Mononuclear cell (primary cell): Measurements from ENCODE around the gene PRTFDC1. TPM values are rescaled to one million over a fixed set of nuclear protein-coding genes. Genes with fewer than 3 reads are reported as not detected.

Experiments used
- H3K27me3 ChIP-seq: 2 replicates; pipeline ENCODE4 v1.6.0; 2011; ENCODE audit warnings: low read length, control low read depth; ENCODE audit not compliant: insufficient read depth
- H3K4me1 ChIP-seq: 2 replicates; pipeline ENCODE4 v1.5.1; 2011; ENCODE audit warnings: mild to moderate bottlenecking, low read length, control low read depth; ENCODE audit not compliant: insufficient read depth
- H3K4me3 ChIP-seq: 2 replicates; pipeline ENCODE4 v1.5.1; 2011; ENCODE audit warnings: mild to moderate bottlenecking, low read length, moderate library complexity
- H3K9me3 ChIP-seq: 2 replicates; pipeline ENCODE4 v1.5.1; 2011; ENCODE audit warnings: low read depth, mild to moderate bottlenecking, control low read depth, low read length
- total RNA-seq: library from RNA; depleted of rRNA; stranded (reverse); fragments of >200 nt; gene quantifications from one replicate; pipeline ENCODE4 v1.2.3, GENCODE V29; 2012

Gene PRTFDC1
- 3.0 TPM for total RNA-seq

GRCh38 chr10:24952143-24952706 lies at the start of gene PRTFDC1:
TSS of gene PRTFDC1 (minus strand) at chr10:24952606. CDS start at chr10:24952575, 31 bp downstream.
- H3K9me3 ChIP-seq = no peaks in the 10 kb centered on the region
- H3K27me3 ChIP-seq = no peaks in the 10 kb centered on the region
- peaks cover 14% of the 10 kb centered on the region for H3K4me1 ChIP-seq
- H3K4me3 ChIP-seq = peak within 1 kb of the TSS; percentile 41

- Histone ChIP-seq H3K9me3 (peaks cover 16% of the 10 kb centered on the region), H3K4me3 (no peak overlapping the region), H3K4me1 (no peaks in the 10 kb centered on the region), H3K27me3 (no peaks in the 10 kb centered on the region)
Measured at GRCh38 chr10:24998044-24998443, 45.6 kb upstream of the PRTFDC1 start.

GRCh38 chr10:24995072-24995471 lies 42.7 kb upstream of the PRTFDC1 start:
- Histone ChIP-seq H3K27me3 (no peaks in the 10 kb centered on the region), H3K9me3 (peaks cover 9% of the 10 kb centered on the region), H3K4me3 (no peak overlapping the region), H3K4me1 (no peaks in the 10 kb centered on the region)

GRCh38 chr10:24993237-24993958 lies 41.0 kb upstream of the PRTFDC1 start:
- Histone ChIP-seq H3K9me3 (no peaks in the 10 kb centered on the region), H3K4me3 (no peak overlapping the region), H3K27me3 (no peaks in the 10 kb centered on the region), H3K4me1 (peaks cover 3% of the 10 kb centered on the region)

GRCh38 chr10:24992512-24993133 lies 40.2 kb upstream of the PRTFDC1 start:
- H3K27me3 ChIP-seq = no peaks in the 10 kb centered on the region
- H3K4me1 ChIP-seq = peaks cover 3% of the 10 kb centered on the region
- H3K4me3 ChIP-seq = no peak overlapping the region
- H3K9me3 ChIP-seq = no peaks in the 10 kb centered on the region

- Histone ChIP-seq H3K27me3 (no peaks in the 10 kb centered on the region), H3K4me1 (peaks cover 3% of the 10 kb centered on the region), H3K4me3 (no peak overlapping the region), H3K9me3 (no peaks in the 10 kb centered on the region)
Measured at GRCh38 chr10:24991298-24991697, 38.9 kb upstream of the PRTFDC1 start.

- no peak overlapping the region for H3K4me3 ChIP-seq
- no peaks in the 10 kb centered on the region for H3K27me3 ChIP-seq
- H3K9me3 ChIP-seq = no peaks in the 10 kb centered on the region
- H3K4me1 ChIP-seq = peaks cover 3% of the 10 kb centered on the region
Measured at GRCh38 chr10:24989867-24990266, 37.5 kb upstream of the PRTFDC1 start.

- no peak overlapping the region for H3K4me3 ChIP-seq
- H3K4me1 ChIP-seq = peaks cover 3% of the 10 kb centered on the region
- no peaks in the 10 kb centered on the region for H3K27me3 ChIP-seq
- no peaks in the 10 kb centered on the region for H3K9me3 ChIP-seq
Measured at GRCh38 chr10:24988831-24989640, 36.6 kb upstream of the PRTFDC1 start.

GRCh38 chr10:24984906-24985305 lies 32.5 kb upstream of the PRTFDC1 start:
- Histone ChIP-seq H3K27me3 (no peaks in the 10 kb centered on the region), H3K4me3 (no peak overlapping the region), H3K9me3 (no peaks in the 10 kb centered on the region), H3K4me1 (peaks cover 3% of the 10 kb centered on the region)

GRCh38 chr10:24983946-24984345 lies 31.5 kb upstream of the PRTFDC1 start:
- H3K4me3 ChIP-seq = no peak overlapping the region
- no peaks in the 10 kb centered on the region for H3K4me1 ChIP-seq
- no peaks in the 10 kb centered on the region for H3K27me3 ChIP-seq
- H3K9me3 ChIP-seq = no peaks in the 10 kb centered on the region

GRCh38 chr10:24983130-24983529 lies 30.7 kb upstream of the PRTFDC1 start:
- Histone ChIP-seq H3K27me3 (no peaks in the 10 kb centered on the region), H3K4me3 (no peak overlapping the region), H3K4me1 (no peaks in the 10 kb centered on the region), H3K9me3 (no peaks in the 10 kb centered on the region)

- no peaks in the 10 kb centered on the region for H3K27me3 ChIP-seq
- no peak overlapping the region for H3K4me3 ChIP-seq
- H3K9me3 ChIP-seq = no peaks in the 10 kb centered on the region
- H3K4me1 ChIP-seq = no peaks in the 10 kb centered on the region
Measured at GRCh38 chr10:24982319-24983112, 30.1 kb upstream of the PRTFDC1 start.

- H3K4me3 ChIP-seq = no peak overlapping the region
- no peaks in the 10 kb centered on the region for H3K4me1 ChIP-seq
- H3K27me3 ChIP-seq = no peaks in the 10 kb centered on the region
- no peaks in the 10 kb centered on the region for H3K9me3 ChIP-seq
Measured at GRCh38 chr10:24981161-24981710, 28.8 kb upstream of the PRTFDC1 start.

GRCh38 chr10:24979685-24980084 lies 27.3 kb upstream of the PRTFDC1 start:
- H3K4me3 ChIP-seq = no peak overlapping the region
- no peaks in the 10 kb centered on the region for H3K4me1 ChIP-seq
- H3K9me3 ChIP-seq = no peaks in the 10 kb centered on the region
- no peaks in the 10 kb centered on the region for H3K27me3 ChIP-seq
